HepG2 (cell line): ENCODE measurements around the gene ACBD6. TPM values are rescaled to one million over a fixed set of nuclear protein-coding genes. Genes with fewer than 3 reads are reported as not detected.
A peak's percentile ranks its signal among the peaks of the same experiment; 100 is the strongest.

ENCODE experiments used
- ATAC-seq: fragments of 200-7000 bp; cut with Tn5 transposase; 3 replicates; pipeline ENCODE4 v1.9.1; 2020; ENCODE audit warnings: mild to moderate bottlenecking, moderate library complexity
- BruUV-seq: library from RNA; stranded (reverse); fragments of 400-500 nt; replicated peaks from 2 replicates; lab custom pipeline; 2021; lab: Mats Ljungman, UMichigan
- CTCF ChIA-PET: fragments of 300-600 bp; formaldehyde crosslinking; extraction: SDS; loops from one replicate; lab custom pipeline; 2021; ENCODE audit warnings: low total read pairs, inconsistent platforms, low intra/inter-chr PET ratio; lab: Yijun Ruan, JAX
- POLR2A ChIA-PET: fragments of 350-600 bp; sonication (Branson Sonifier 250); formaldehyde crosslinking; loops from one replicate; lab custom pipeline; 2020; ENCODE audit warnings: antibody characterized with exemption, inconsistent platforms; lab: Yijun Ruan, JAX
- DNase-seq: peaks from one replicate; pipeline ENCODE4 v3.0.0-alpha.2; 2015; ENCODE audit warnings: low spot score
- FAIRE-seq: peaks from 3 replicates; lab custom pipeline; 2011; peaks lifted over from hg19 to GRCh38; lab: Jason Lieb, UNC
- H2AFZ ChIP-seq: one replicate; pipeline ENCODE4 v1.6.1; 2011; ENCODE audit warnings: low read length, inconsistent platforms
- H3K27ac ChIP-seq: fragments of 300-600 bp; 3 replicates; pipeline ENCODE4 v1.8.0; 2011; ENCODE audit warnings: mixed run types, mild to moderate bottlenecking, mixed read lengths, low read length, inconsistent platforms; ENCODE audit not compliant: insufficient read depth; ENCODE audit errors: extremely low read length
- H3K27me3 ChIP-seq, 2 experiments: fragments of 200-600 bp in 1 of 2; 2 replicates in 1 of 2; 3 replicates in 1 of 2; pipeline versions ENCODE4 v1.6.0 to v1.8.0; 2011; ENCODE audit warnings: low read length in 2 of 2, mild to moderate bottlenecking in 2 of 2, moderate library complexity in 2 of 2, inconsistent platforms in 1 of 2; ENCODE audit not compliant: insufficient read depth in 2 of 2, control insufficient read depth in 1 of 2
- H3K36me3 ChIP-seq, 2 experiments: fragments of 200-600 bp in 1 of 2; replicated peaks in 1 of 2; 2 replicates in 1 of 2; 3 replicates in 1 of 2; pipeline versions ENCODE4 v1.5.1 to v1.8.0; 2011; ENCODE audit warnings: low read length in 2 of 2, inconsistent platforms in 1 of 2; ENCODE audit not compliant: insufficient read depth in 2 of 2, control insufficient read depth in 1 of 2
- H3K4me1 ChIP-seq: 2 replicates; pipeline ENCODE4 v1.5.1; 2012; ENCODE audit warnings: low read length, inconsistent platforms; ENCODE audit not compliant: insufficient read depth
- H3K4me2 ChIP-seq: 2 replicates; pipeline ENCODE4 v1.6.0; 2011; ENCODE audit warnings: low read depth, low read length, inconsistent platforms
- H3K4me3 ChIP-seq, 3 experiments: fragments of 200-600 bp in 1 of 3; sonication (generic), shearing (Covaris generic) in 1 of 3; replicated peaks in 1 of 3; 2 replicates each; pipeline ENCODE4 v1.5.1; 2011 to 2016; ENCODE audit warnings: low read length in 3 of 3, inconsistent platforms in 2 of 3, low read depth in 2 of 3, mild to moderate bottlenecking in 2 of 3, control low read depth in 1 of 3, mixed read lengths in 1 of 3; ENCODE audit not compliant: insufficient read depth in 1 of 3
- H3K79me2 ChIP-seq: one replicate; pipeline ENCODE4 v1.6.1; 2011; ENCODE audit warnings: low read length, inconsistent platforms; ENCODE audit not compliant: insufficient read depth
- H3K9ac ChIP-seq: 2 replicates; pipeline ENCODE4 v1.6.0; 2011; ENCODE audit warnings: mild to moderate bottlenecking, low read depth, low read length, inconsistent platforms; ENCODE audit not compliant: insufficient read depth
- H3K9me3 ChIP-seq: 2 replicates; pipeline ENCODE4 v1.5.1; 2012; ENCODE audit warnings: mild to moderate bottlenecking, low read length
- H4K20me1 ChIP-seq: 2 replicates; pipeline ENCODE4 v1.6.0; 2011; ENCODE audit warnings: inconsistent platforms, mild to moderate bottlenecking, low read length, moderate library complexity; ENCODE audit not compliant: insufficient read depth
- BCL6 ChIP-seq: IDR thresholded peaks from 2 replicates; pipeline ENCODE4 v1.6.1; 2016; ENCODE audit warnings: missing genetic modification reagents, missing compliant biosample characterization
- CEBPG ChIP-seq: IDR thresholded peaks from 2 replicates; pipeline ENCODE4 v1.6.1; 2016
- EP300 ChIP-seq, 3 experiments: sonication (generic) in 1 of 3; formaldehyde crosslinking in 1 of 3; IDR thresholded peaks; 2 replicates each; pipeline versions ENCODE4 v1.5.1 to v1.6.1; 2011 to 2020; ENCODE audit warnings: low read depth in 2 of 3, low read length in 2 of 3, borderline replicate concordance in 1 of 3, improper control_type of control experiment in 1 of 3, mild to moderate bottlenecking in 1 of 3, missing genetic modification reagents in 1 of 3, moderate library complexity in 1 of 3
- FOXA3 ChIP-seq: IDR thresholded peaks from 2 replicates; pipeline ENCODE4 v1.6.1; 2016; ENCODE audit warnings: missing genetic modification reagents, missing compliant biosample characterization
- GATAD2A ChIP-seq: IDR thresholded peaks from 2 replicates; pipeline ENCODE4 v1.6.1; 2016
- HCFC1 ChIP-seq: fragments of 150-350 bp; IDR thresholded peaks from 2 replicates; pipeline ENCODE4 v1.6.1; 2014; ENCODE audit warnings: low read depth, low read length
- HDAC1 ChIP-seq: sonication (generic); formaldehyde crosslinking; IDR thresholded peaks from 2 replicates; pipeline ENCODE4 v1.5.1; 2020; ENCODE audit warnings: mild to moderate bottlenecking, missing genetic modification reagents
- HMGA1 ChIP-seq: sonication (generic); formaldehyde crosslinking; conservative IDR thresholded peaks from 2 replicates; pipeline ENCODE4 v1.4.0; 2020; ENCODE audit warnings: missing genetic modification reagents
- KAT7 ChIP-seq: IDR thresholded peaks from 2 replicates; pipeline ENCODE4 v1.6.1; 2018; ENCODE audit warnings: borderline replicate concordance, missing compliant biosample characterization
- MED1 ChIP-seq: sonication (generic); formaldehyde crosslinking; IDR thresholded peaks from 2 replicates; pipeline ENCODE4 v1.4.0; 2020; ENCODE audit warnings: missing genetic modification reagents
- MED13 ChIP-seq: sonication (generic); formaldehyde crosslinking; IDR thresholded peaks from 2 replicates; pipeline ENCODE4 v1.5.0; 2020; ENCODE audit warnings: missing genetic modification reagents
- MIXL1 ChIP-seq: IDR thresholded peaks from 2 replicates; pipeline ENCODE4 v1.6.1; 2016
- MTF1 ChIP-seq: sonication (generic); formaldehyde crosslinking; IDR thresholded peaks from 2 replicates; pipeline ENCODE4 v1.5.0; 2020; ENCODE audit warnings: missing genetic modification reagents
- PHF5A ChIP-seq: IDR thresholded peaks from one replicate; pipeline ENCODE4 v1.6.1; 2018; ENCODE audit warnings: low read depth, missing genetic modification reagents; ENCODE audit not compliant: unreplicated experiment
- SAP130 ChIP-seq: IDR thresholded peaks from 2 replicates; pipeline ENCODE4 v1.6.1; 2016; ENCODE audit warnings: low read depth
- SIX4 ChIP-seq: sonication (generic); formaldehyde crosslinking; IDR thresholded peaks from 2 replicates; pipeline ENCODE4 v1.4.0; 2020; ENCODE audit warnings: missing genetic modification reagents
- SMAD3 ChIP-seq: sonication (generic); formaldehyde crosslinking; IDR thresholded peaks from 2 replicates; pipeline ENCODE4 v1.4.0; 2020; ENCODE audit warnings: missing genetic modification reagents
- ZBTB21 ChIP-seq: sonication (generic); formaldehyde crosslinking; IDR thresholded peaks from 2 replicates; pipeline ENCODE4 v1.4.0; 2020; ENCODE audit warnings: missing genetic modification reagents
- ZMYM2 ChIP-seq: sonication (generic); formaldehyde crosslinking; IDR thresholded peaks from 2 replicates; pipeline ENCODE4 v1.8.0; 2022; ENCODE audit warnings: mild to moderate bottlenecking, missing genetic modification reagents
- ZNF629 ChIP-seq: sonication (generic); formaldehyde crosslinking; conservative IDR thresholded peaks from 2 replicates; pipeline ENCODE4 v1.5.0; 2020; ENCODE audit warnings: missing genetic modification reagents
- WGBS: methylation state at CpG from one replicate; pipeline ENCODE4 v1.1.6; 2017; ENCODE audit warnings: low lambda C conversion rate; 5-methylcytosine and 5-hydroxymethylcytosine counted together
- in situ Hi-C: cut with HindIII; loops from 2 replicates; pipeline ENCODE4 v1.10.0; 2017; ENCODE audit warnings: low pct_unique_long_range_greater_than_20kb; ENCODE audit not compliant: extremely low pct_ligation_motif_present
- intact Hi-C: fragments of 100-400 bp; cut with micrococcal nuclease; formaldehyde crosslinking; loops from one replicate; pipeline ENCODE4 v1.10.0; 2022; ENCODE audit not compliant: unreplicated experiment
- polyA plus RNA-seq, 8 experiments: library from polyadenylated mRNA; depleted of rRNA in 3 of 8; stranded (reverse) in 7 of 8; unstranded in 1 of 8; fragments of >200 nt; fragmentation: Illumina TruSeq in 4 of 8; extraction: Trizol in 4 of 8; gene quantifications; 2 replicates each; pipeline versions ENCODE4 v1.2.1 to v1.2.3, GENCODE V29; 2011 to 2016; ENCODE audit warnings: low read depth in 4 of 8, missing spikeins in 1 of 8, mixed read lengths in 1 of 8; ENCODE audit not compliant: insufficient read depth in 1 of 8
- total RNA-seq, 5 experiments: library from RNA; depleted of rRNA; stranded (reverse); fragments of >200 nt; fragmentation: Illumina TruSeq; extraction: Trizol; gene quantifications; 2 replicates each; pipeline ENCODE4 v1.2.3, GENCODE V29; 2016; ENCODE audit warnings: low read depth in 1 of 5
- TF ChIP-seq, protein P1 (sequence below): fragments of 450-650 bp; IDR thresholded peaks from 2 replicates; pipeline ENCODE4 v1.6.1; 2017
- TF ChIP-seq, protein P2 (sequence below): sonication (generic); formaldehyde crosslinking; IDR thresholded peaks from 2 replicates; pipeline ENCODE4 v1.8.1; 2023; ENCODE audit warnings: mild to moderate bottlenecking, moderate library complexity, missing genetic modification reagents
- TF ChIP-seq, protein P3 (sequence below): IDR thresholded peaks from 2 replicates; pipeline ENCODE4 v1.6.1; 2016; ENCODE audit warnings: low read depth
- TF ChIP-seq, protein P4 (sequence below): sonication (generic); formaldehyde crosslinking; IDR thresholded peaks from 2 replicates; pipeline ENCODE4 v1.4.0; 2020; ENCODE audit warnings: missing genetic modification reagents

The ACBD6 gene
- total and polyA plus RNA-seq, 2 of the 13 experiments (the other 11 are each of a cell fraction or from before 2014, with no cell fraction given), result 33.5 to 47.2 TPM

DNA sequence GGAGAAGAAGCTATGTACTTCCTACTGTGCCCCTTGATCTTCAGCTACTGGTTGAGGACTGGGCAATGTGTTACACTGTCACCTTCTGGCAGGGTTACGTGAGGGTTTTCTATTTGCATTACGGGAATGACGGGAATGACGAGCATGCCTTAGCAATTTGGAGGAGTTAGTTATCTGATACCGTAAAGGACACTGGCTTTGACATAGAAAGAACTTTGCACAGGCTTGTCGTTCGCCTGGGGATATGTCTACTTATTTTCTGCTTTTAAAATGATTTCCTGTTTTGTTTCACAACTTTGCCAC lies 19.8 kb upstream of the ACBD6 start:
- BruUV-seq, result no TSS peak
- ATAC-seq (peak; percentile 74), DNase-seq (peak; percentile 73), FAIRE-seq (peak; percentile 63)
- POLR2A ChIA-PET, result interaction anchor here (0.5 to 2.6 kb wide), 5 partner anchors 8 to 403 kb away, joined by 3 to 23 read pairs (median 6); partner anchors contain the start of gene ACBD6
- in situ Hi-C loops, result loop anchor here (25.0 kb wide), 1 partner anchor 615 kb away; no protein-coding TSS in a partner anchor
- WGBS, result 7% methylated on average over 7 of the region's 7 CpGs
- Histone ChIP-seq H4K20me1 (no peaks in the 10 kb centered on the region), H3K4me1 (peaks cover 52% of the 10 kb centered on the region), H3K9me3 (no peaks in the 10 kb centered on the region), H2AFZ (no peak overlapping the region), H3K79me2 (no peaks in the 10 kb centered on the region), H3K4me2 (peak overlapping the region; percentile 81), H3K27me3 (no peaks in the 10 kb centered on the region), H3K4me3 (peak overlapping the region in 2 of 3 experiments; percentile 34 to 45; a peak in 3 of 6 replicates), H3K9ac (peak overlapping the region; percentile 42), H3K27ac (peak overlapping the region; percentile 29), H3K36me3 (no peaks in the 10 kb centered on the region)
- CTCF ChIA-PET, result no interaction called here
- intact Hi-C loops, result no loop called here
- TF ChIP-seq CEBPG (CRISPR knock-in tag) (peak; percentile 42; the same call in 1 of the 2 replicates), PHF5A (CRISPR knock-in tag) (no peak), HCFC1 (no peak), GATAD2A (CRISPR knock-in tag) (peak; percentile 44; the same call in 1 of the 2 replicates), EP300 (IDR thresholded peaks at IDR 0.05; ENCODE audit: low read depth in 2 of 2, low read length in 2 of 2) (peak in 1 of 2 experiments; percentile 52; a peak in 1 of 4 replicates), EP300 (CRISPR knock-in tag; IDR thresholded peaks at IDR 0.05; ENCODE audit: borderline replicate concordance) (no peak), MED13 (CRISPR knock-in tag) (no peak), MED1 (CRISPR knock-in tag) (peak; percentile 31; the same call in 1 of the 2 replicates), HDAC1 (no peak), MTF1 (CRISPR knock-in tag) (no peak), MIXL1 (no peak), SMAD3 (CRISPR knock-in tag) (no peak), ZMYM2 (CRISPR knock-in tag) (no peak), BCL6 (CRISPR knock-in tag) (peak; percentile 64), SIX4 (no peak), FOXA3 (CRISPR knock-in tag) (peak; percentile 31; the same call in 1 of the 2 replicates), HMGA1 (no peak), SAP130 (CRISPR knock-in tag) (peak; percentile 49), ZNF629 (CRISPR knock-in tag) (no peak), KAT7 (no peak), ZBTB21 (CRISPR knock-in tag) (peak; percentile 60; the same call in 1 of the 2 replicates)
- TF ChIP-seq, protein P1, sequence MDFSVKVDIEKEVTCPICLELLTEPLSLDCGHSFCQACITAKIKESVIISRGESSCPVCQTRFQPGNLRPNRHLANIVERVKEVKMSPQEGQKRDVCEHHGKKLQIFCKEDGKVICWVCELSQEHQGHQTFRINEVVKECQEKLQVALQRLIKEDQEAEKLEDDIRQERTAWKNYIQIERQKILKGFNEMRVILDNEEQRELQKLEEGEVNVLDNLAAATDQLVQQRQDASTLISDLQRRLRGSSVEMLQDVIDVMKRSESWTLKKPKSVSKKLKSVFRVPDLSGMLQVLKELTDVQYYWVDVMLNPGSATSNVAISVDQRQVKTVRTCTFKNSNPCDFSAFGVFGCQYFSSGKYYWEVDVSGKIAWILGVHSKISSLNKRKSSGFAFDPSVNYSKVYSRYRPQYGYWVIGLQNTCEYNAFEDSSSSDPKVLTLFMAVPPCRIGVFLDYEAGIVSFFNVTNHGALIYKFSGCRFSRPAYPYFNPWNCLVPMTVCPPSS, result no peak
- TF ChIP-seq, protein P2, sequence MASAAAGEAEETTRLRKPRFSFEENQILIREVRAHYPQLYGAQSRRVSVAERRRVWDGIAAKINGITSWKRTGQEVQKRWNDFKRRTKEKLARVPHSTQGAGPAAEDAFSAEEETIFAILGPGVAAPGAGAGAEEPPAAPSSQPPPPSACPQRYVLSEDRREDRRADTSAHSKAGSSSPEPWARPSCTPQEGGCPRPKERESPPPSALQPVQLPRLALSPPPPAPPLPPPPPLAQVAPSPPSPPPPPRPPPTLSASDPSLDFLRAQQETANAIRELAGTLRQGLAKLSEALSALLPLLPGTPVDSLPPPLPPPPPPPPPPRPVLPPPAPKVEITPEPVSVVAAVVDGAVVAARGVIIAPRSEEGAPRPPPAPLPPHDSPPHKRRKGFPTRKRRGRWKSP, result 0 out of 2 replicates have a peak, but pooled peaks have one; percentile 54
- TF ChIP-seq, protein P3, sequence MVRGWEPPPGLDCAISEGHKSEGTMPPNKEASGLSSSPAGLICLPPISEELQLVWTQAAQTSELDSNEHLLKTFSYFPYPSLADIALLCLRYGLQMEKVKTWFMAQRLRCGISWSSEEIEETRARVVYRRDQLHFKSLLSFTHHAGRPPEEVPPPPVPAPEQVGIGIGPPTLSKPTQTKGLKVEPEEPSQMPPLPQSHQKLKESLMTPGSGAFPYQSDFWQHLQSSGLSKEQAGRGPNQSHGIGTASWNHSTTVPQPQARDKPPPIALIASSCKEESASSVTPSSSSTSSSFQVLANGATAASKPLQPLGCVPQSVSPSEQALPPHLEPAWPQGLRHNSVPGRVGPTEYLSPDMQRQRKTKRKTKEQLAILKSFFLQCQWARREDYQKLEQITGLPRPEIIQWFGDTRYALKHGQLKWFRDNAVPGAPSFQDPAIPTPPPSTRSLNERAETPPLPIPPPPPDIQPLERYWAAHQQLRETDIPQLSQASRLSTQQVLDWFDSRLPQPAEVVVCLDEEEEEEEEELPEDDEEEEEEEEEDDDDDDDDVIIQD, result 0 out of 2 replicates have a peak, but pooled peaks have one; percentile 16
- TF ChIP-seq, protein P4, sequence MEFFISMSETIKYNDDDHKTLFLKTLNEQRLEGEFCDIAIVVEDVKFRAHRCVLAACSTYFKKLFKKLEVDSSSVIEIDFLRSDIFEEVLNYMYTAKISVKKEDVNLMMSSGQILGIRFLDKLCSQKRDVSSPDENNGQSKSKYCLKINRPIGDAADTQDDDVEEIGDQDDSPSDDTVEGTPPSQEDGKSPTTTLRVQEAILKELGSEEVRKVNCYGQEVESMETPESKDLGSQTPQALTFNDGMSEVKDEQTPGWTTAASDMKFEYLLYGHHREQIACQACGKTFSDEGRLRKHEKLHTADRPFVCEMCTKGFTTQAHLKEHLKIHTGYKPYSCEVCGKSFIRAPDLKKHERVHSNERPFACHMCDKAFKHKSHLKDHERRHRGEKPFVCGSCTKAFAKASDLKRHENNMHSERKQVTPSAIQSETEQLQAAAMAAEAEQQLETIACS (CRISPR knock-in tag), result no peak
